Left renal pelvis (tissue), 4 donors: ENCODE data around the gene PROX1. TPM values are rescaled to one million over a fixed set of nuclear protein-coding genes. Genes with fewer than 3 reads are reported as not detected.
"Not testable (repeated sequence)": the region's sequence is repeated elsewhere in the genome, so short reads cannot be mapped to it uniquely, and the experiment has no call there.

Experiments used
- DNase-seq, 4 donors: peaks; one replicate each; pipeline ENCODE4 v3.0.0-alpha.2; 2013; ENCODE audit warnings: low read depth in 4 of 4, low spot score in 3 of 4
- polyA plus RNA-seq, 4 donors: library from polyadenylated mRNA; unstranded; fragments of 120-200 nt; gene quantifications; one replicate each; pipeline ENCODE4 v1.2.1, GENCODE V29; 2013; ENCODE audit not compliant: insufficient read length in 4 of 4

Gene PROX1
- polyA plus RNA-seq, 4 donors, result 2.4 to 9.1 (median 8.5) TPM

- DNase-seq, result no peak
These were observed 79.2 kb downstream of the PROX1 start for GRCh38 chr1:214066936-214067335.

- no peak for DNase-seq
These were observed 79.6 kb downstream of the PROX1 start for GRCh38 chr1:214067397-214067796.

DNA sequence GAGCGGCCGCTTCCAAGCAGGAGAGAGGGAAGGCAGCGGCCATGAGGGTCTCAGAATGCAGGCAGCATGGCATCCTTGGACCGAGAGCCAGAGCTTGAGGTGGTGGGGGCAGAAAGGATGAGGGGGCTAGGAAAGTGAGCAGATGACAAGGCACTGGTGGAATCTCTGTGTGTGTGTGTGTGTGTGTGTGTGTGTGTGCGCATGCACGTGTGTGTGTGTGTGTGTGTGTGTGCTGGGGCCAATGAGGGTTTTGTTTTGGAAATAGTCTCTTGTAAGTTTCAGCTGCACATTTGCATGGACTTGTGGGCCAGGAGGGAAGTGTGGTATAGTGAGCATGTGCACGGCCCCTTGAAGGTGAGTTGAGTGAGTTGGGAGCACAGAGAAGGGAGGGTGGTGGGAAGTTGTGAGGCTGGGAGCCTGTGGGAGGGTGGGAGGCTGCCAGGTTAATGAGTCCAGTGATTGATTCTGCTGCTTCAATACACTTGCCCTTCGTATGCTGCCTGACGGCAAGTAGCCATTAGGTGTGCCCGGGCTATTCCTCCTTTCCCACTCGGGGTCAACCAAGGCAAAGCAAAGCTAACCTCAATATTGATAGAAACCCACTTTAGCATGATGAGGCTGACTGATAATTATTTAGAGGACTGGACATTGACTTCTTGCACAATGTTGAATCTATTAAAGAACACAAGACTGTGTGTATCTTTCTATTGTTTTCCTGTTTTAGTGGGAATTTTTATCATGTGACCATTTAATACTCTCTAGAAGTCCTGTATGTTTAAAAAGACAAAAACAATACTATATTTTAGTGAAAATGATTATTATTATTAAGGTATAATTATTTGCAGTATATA is 80.3 kb downstream of the PROX1 start:
- DNase-seq, result no peak

- DNase-seq, result no peak
These were observed 81.2 kb downstream of the PROX1 start for GRCh38 chr1:214068979-214069378.

- DNase-seq, result no peak
These were observed 83.7 kb downstream of the PROX1 start for GRCh38 chr1:214071469-214071868.

- no peak for DNase-seq
These were observed 84.8 kb downstream of the PROX1 start for GRCh38 chr1:214072426-214073157.

GRCh38 chr1:214074477-214074876 is 86.7 kb downstream of the PROX1 start:
- no peak for DNase-seq

DNA sequence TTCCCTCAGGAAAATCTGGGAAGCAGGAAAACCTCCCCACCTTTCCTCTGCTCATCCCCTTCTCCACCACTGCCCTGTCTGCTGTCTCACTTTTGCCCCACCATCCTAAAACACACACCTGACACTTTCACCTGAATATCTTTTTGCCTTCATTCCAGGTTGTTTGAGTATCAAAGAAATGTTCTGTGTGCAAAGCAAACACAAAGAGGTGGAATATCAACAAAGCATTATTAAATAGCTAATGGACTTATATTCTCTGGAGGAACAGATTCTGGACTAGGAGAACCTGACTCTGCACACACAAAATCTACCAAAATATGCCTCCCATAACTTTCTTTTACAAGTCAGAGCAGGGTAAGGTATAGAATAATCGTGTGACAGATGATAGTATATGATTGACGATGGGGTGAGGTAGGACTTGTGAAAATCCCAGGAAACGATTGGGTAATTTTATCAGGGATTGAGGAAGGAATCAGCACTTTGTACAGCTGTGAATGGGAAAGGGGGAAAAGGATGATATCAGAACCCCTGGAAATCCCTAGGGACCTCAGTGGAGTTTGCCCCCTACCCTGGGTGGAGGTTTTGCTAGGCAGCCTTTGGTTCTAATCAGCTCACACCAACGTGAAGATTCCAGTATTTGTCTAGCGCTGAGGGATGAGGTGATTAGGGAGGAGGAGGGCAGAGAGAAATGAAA is 87.7 kb downstream of the PROX1 start:
- DNase-seq, result no peak

DNA sequence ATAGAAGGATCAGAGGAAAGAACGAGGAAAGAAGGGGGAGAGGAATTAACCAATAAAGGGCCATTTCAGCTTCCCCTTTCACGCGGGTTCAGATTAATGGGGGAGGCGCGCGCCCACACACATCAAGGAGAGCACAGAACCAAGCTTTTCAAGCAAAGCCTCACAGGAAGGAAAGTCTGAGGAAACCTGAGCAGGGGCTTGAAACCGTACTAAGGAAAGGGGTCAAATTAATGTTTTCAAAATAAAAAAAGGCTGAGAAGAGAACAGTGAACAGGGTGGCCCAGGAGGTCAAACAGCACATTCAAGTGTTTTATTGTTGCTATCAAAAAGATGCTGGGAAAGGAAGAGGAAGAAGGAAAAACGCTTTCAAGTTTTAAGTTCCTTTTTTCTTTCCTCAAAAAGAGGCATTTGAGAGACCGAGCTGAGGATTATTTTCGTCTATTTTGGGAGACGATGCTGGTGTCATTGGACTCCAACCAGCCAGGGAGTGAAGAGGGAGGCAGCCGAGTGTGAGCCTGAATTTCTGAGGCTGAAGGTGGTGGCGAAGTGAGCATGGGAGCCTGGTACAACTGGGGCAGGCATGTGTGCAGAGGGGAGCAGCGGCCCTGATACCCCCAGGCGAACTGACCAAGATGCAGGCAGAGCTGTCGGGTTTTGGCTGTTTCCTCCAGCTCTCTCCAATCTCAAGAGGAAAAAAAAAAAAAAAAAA is 88.4 kb downstream of the PROX1 start:
- no peak for DNase-seq

DNA sequence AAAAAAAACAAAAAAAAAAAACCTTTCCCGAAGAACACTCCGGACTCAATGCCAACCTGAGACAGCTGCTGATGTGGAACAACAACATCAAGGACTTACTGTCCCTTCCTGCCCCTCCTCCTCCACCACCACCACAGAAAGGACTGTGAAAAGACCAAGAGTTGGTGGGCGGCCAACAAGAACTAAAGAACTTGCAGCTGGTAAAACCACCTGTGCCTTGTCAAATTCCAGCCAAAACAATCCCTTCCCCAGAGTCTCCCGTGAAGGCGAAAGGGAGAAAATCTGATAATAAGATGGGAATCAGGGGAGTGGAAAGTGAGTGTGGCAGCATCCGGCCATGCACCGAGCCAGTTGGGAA is 88.9 kb downstream of the PROX1 start:
- DNase-seq, result no peak

DNA sequence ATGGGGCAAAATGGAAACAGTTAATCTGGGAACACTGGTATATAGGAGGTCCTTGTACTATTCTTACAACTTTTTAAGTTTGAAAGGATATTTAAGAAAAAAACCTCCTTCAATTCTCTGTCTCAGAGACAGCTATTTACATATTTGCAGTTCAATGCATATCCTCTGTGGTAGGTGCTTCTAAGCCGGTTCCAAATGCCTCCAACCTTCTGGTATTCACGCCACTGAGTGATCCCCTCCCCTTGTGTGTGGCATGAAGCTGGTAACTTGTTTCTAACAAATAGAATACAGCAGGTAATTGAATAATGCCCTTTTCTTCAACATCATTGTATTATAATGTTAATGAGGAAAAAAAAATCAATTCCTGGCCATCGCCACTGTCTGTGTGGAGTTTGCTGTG is 91.2 kb downstream of the PROX1 start:
- no peak for DNase-seq

- DNase-seq, result no peak
These were observed 97.6 kb downstream of the PROX1 start for GRCh38 chr1:214085325-214085724.

DNA sequence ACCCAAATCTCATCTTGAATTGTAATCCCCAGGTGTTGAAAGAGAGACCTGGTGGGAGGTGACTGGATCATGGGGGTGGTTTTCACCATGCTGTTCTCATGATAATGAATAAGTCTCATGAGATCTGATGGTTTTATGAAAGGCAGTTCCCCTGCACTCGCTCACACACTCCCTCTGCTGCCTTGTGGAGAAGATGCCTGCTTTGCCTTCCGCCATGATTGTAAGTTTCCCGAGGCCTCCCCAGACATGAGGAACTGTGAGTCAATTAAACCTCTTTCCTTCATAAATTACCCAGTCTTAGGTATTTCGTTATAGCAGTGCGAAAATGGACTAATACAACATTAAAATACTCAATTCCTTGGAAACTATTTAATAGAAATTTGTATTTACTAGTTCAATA is 99.2 kb downstream of the PROX1 start:
- DNase-seq, result no peak

- not testable (repeated sequence) for DNase-seq
These were observed 101.2 kb downstream of the PROX1 start for GRCh38 chr1:214089003-214089402.
